Stomach (tissue), 9 donors: ENCODE data around the gene TRA2B. TPM values are rescaled to one million over a fixed set of nuclear protein-coding genes. Genes with fewer than 3 reads are reported as not detected.
A peak's percentile ranks its signal among the peaks of the same experiment; 100 is the strongest.
"Not testable (repeated sequence)": the region's sequence is repeated elsewhere in the genome, so short reads cannot be mapped to it uniquely, and the experiment has no call there.

ENCODE experiments used
- DNase-seq, 2 donors: peaks; one replicate each; pipeline versions ENCODE4 v3.0.0 to v3.0.0-alpha.2; 2013 to 2019
- H3K27ac ChIP-seq, 5 donors: fragments of 200-600 bp in 4 of 5; sonication (generic) in 4 of 5; one replicate each; pipeline ENCODE4 v1.5.1; 2013 to 2019; ENCODE audit warnings: mild to moderate bottlenecking in 1 of 5, moderate library complexity in 1 of 5
- H3K27me3 ChIP-seq, 3 donors: fragments of 200-600 bp; sonication (generic); one replicate each; pipeline ENCODE4 v1.5.1; 2017 to 2019; ENCODE audit warnings: mixed run types in 1 of 3
- H3K36me3 ChIP-seq, 4 donors: fragments of 200-600 bp; sonication (generic); 1 replicate in 3 of 4; 2 replicates in 1 of 4; pipeline ENCODE4 v1.5.1; 2016 to 2019
- H3K4me1 ChIP-seq, 4 donors: fragments of 200-600 bp; sonication (generic); one replicate each; pipeline ENCODE4 v1.5.1; 2016 to 2019
- H3K4me3 ChIP-seq, 4 donors: fragments of 200-600 bp; sonication (generic) in 3 of 4; one replicate each; pipeline ENCODE4 v1.5.1; 2016 to 2019; ENCODE audit warnings: mild to moderate bottlenecking in 1 of 4
- H3K9me3 ChIP-seq, 4 donors: fragments of 200-600 bp; sonication (generic); one replicate each; pipeline ENCODE4 v1.5.1; 2016 to 2019
- EP300 ChIP-seq: sonication (generic); formaldehyde crosslinking; IDR thresholded peaks from one replicate; pipeline ENCODE4 v1.6.1; 2017; ENCODE audit warnings: antibody characterized with exemption
- POLR2A ChIP-seq, 4 donors: fragments of 450-650 bp; IDR thresholded peaks; one replicate each; pipeline ENCODE4 v1.6.1; 2016; ENCODE audit warnings: antibody characterized with exemption in 4 of 4, control low read depth in 2 of 4, mild to moderate bottlenecking in 1 of 4, moderate library complexity in 1 of 4
- POLR2AphosphoS5 ChIP-seq, 3 donors: sonication (generic); formaldehyde crosslinking; IDR thresholded peaks; one replicate each; pipeline ENCODE4 v1.6.1; 2016; ENCODE audit warnings: antibody characterized with exemption in 3 of 3
- WGBS, 5 donors: extraction: QIAGEN DNeasy Blood & Tissue Kit in 3 of 5; methylation state at CpG; one replicate each; pipeline versions ENCODE4 v1.1.5 to v1.1.7; 2013 to 2018; 5-methylcytosine and 5-hydroxymethylcytosine counted together
- intact Hi-C: fragments of 100-400 bp; cut with DNase I; formaldehyde crosslinking; loops from one replicate; pipeline ENCODE4 v1.15.1; 2023; ENCODE audit warnings: low total_unique reads
- polyA plus RNA-seq, 3 donors: library from polyadenylated mRNA; stranded (reverse); fragments of 200-250 nt; gene quantifications; one replicate each; pipeline ENCODE4 v1.2.3, GENCODE V29; 2013
- total RNA-seq, 5 donors: library from RNA; depleted of rRNA; stranded (reverse); fragments of >200 nt; gene quantifications; one replicate each; pipeline versions ENCODE4 v1.1.0 to v1.2.3, GENCODE V29; 2014 to 2016
- TF ChIP-seq, protein P1 (sequence below), 7 experiments: fragments of 450-650 bp in 4 of 7; fragments of 200-600 bp in 3 of 7; sonication (generic) in 3 of 7; IDR thresholded peaks; one replicate each; pipeline ENCODE4 v1.5.1; 2016 to 2019; ENCODE audit warnings: antibody characterized with exemption in 7 of 7, control low read depth in 2 of 7, mild to moderate bottlenecking in 1 of 7
- donor health status: healthy with polysubstance abuse.
- donor health status: Bipolar disorder and iron deficiency.
- donor health status: healthy.

TRA2B gene
- total and polyA plus RNA-seq, 8 donors, result 55.8 to 298 (median 103) TPM

DNA sequence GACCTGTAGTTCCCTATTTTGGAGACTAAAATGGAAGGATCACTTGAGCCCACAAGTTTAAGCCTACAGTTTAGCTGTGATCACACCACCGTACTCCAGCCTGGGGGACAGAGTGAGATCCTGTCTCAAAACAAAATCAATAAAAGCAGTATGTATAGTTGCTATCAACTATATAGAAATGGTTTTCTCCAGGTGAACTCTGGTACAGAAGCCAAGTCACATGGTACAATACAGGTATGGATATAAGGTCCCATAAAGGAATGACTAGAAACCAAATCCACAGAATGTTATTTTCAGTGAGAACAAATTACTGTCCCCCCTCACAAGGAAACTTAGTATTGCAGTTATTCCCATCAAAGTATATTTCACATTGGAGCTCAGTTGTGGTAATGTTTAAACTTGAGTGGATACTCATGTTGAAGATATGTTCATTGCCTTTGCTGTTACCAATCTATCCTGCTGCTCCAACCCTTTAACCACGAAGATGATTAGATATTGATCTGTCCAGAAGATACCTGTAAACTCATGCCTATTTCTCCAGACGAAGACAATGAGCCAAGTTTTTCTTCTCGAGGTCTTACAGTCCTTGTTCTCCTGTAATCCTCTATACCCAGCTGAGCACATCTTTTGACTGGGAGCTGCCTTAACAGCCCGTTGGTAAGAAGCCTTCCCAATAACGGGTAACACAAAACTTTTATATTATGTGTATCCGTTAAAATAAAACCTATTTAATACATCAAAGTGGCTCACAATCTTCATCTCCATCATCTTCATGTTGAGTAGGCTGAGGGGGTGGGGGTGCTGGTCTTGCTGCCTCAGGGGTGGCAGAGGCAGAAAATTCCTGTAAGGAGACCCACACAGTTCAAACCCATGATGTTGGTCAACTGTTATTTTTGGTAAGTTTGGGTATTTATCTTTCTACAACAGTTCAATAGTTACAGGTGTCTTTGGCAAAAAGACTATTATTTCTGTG lies 24.6 kb downstream of the TRA2B start:
- peaks cover 0 to 6% (median 0%) of the 10 kb centered on the region in 4 donors for H3K4me1 ChIP-seq
- DNase-seq, result no peak
- no peaks in the 10 kb centered on the region for H3K27me3 ChIP-seq
- intact Hi-C loops, result no loop called here
- WGBS, 5 donors, result 69 to 75% (median 71%) methylated on average over 7 of the region's 7 CpGs
- no peak overlapping the region for H3K4me3 ChIP-seq
- H3K27ac ChIP-seq, result no peak overlapping the region
- H3K9me3 ChIP-seq, result no peaks in the 10 kb centered on the region
- H3K36me3 ChIP-seq, result peaks cover 33 to 59% (median 56%) of the 10 kb centered on the region in 4 donors
- TF ChIP-seq EP300, result no peak
- TF ChIP-seq POLR2A (IDR thresholded peaks at IDR 0.05), result no peak
- peak in 1 of 3 donors; percentile 2 for TF ChIP-seq POLR2AphosphoS5 (IDR thresholded peaks at IDR 0.05)
- TF ChIP-seq, protein P1, sequence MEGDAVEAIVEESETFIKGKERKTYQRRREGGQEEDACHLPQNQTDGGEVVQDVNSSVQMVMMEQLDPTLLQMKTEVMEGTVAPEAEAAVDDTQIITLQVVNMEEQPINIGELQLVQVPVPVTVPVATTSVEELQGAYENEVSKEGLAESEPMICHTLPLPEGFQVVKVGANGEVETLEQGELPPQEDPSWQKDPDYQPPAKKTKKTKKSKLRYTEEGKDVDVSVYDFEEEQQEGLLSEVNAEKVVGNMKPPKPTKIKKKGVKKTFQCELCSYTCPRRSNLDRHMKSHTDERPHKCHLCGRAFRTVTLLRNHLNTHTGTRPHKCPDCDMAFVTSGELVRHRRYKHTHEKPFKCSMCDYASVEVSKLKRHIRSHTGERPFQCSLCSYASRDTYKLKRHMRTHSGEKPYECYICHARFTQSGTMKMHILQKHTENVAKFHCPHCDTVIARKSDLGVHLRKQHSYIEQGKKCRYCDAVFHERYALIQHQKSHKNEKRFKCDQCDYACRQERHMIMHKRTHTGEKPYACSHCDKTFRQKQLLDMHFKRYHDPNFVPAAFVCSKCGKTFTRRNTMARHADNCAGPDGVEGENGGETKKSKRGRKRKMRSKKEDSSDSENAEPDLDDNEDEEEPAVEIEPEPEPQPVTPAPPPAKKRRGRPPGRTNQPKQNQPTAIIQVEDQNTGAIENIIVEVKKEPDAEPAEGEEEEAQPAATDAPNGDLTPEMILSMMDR (IDR thresholded peaks at IDR 0.05), result no peak

GRCh38 chr3:185912512-185912911 lies 25.3 kb downstream of the TRA2B start:
- peaks cover 27 to 52% (median 49%) of the 10 kb centered on the region in 4 donors for H3K36me3 ChIP-seq
- intact Hi-C loops, result no loop called here
- H3K4me3 ChIP-seq, result no peak overlapping the region
- H3K27ac ChIP-seq, result no peak overlapping the region
- WGBS, 5 donors, result 86 to 91% (median 89%) methylated on average over 11 of the region's 11 CpGs
- DNase-seq, result no peak
- H3K9me3 ChIP-seq, result no peaks in the 10 kb centered on the region
- H3K4me1 ChIP-seq, result peaks cover 0 to 6% (median 0%) of the 10 kb centered on the region in 4 donors
- no peak for TF ChIP-seq POLR2A (IDR thresholded peaks at IDR 0.05)
- no peak for TF ChIP-seq POLR2AphosphoS5 (IDR thresholded peaks at IDR 0.05)
- TF ChIP-seq, protein P1 (IDR thresholded peaks at IDR 0.05), result no peak
- no peak for TF ChIP-seq EP300
- no peaks in the 10 kb centered on the region for H3K27me3 ChIP-seq

DNA sequence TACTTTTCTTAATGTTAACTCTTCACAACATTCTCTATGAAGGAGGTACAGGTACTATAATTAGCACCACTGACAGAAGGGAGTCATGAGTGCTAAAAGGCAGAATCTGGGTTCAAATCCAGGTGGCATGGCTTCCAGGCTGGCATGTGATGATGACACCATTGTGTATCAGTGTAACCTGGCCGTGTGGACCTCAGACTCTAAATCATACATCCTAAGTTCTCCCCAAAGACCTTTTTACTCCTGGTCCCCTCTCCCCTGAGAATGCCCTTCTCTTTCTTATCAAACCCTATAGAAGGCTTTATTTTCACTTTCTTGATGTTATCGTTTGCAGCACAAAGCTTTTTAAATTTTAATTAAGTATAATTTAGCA lies 26.8 kb downstream of the TRA2B start:
- 10 to 44% (median 25%) methylated on average over 2 of the region's 2 CpGs for WGBS, 5 donors
- peaks cover 15 to 37% (median 35%) of the 10 kb centered on the region in 4 donors for H3K36me3 ChIP-seq
- H3K27ac ChIP-seq, H3K27me3 ChIP-seq, intact Hi-C loops, H3K4me3 ChIP-seq, DNase-seq, H3K9me3 ChIP-seq, H3K4me1 ChIP-seq: not testable (repeated sequence)

GRCh38 chr3:185910322-185911075 lies 27.3 kb downstream of the TRA2B start:
- WGBS, 5 donors, result 70 to 81% (median 76%) methylated on average over 4 to 5 of the region's 5 CpGs
- DNase-seq, intact Hi-C loops, H3K27ac ChIP-seq, H3K4me3 ChIP-seq, H3K27me3 ChIP-seq, H3K9me3 ChIP-seq, H3K4me1 ChIP-seq: not testable (repeated sequence)
- peaks cover 12 to 32% (median 29%) of the 10 kb centered on the region in 4 donors for H3K36me3 ChIP-seq

GRCh38 chr3:185909913-185910312 lies 27.9 kb downstream of the TRA2B start:
- H3K9me3 ChIP-seq, intact Hi-C loops, H3K4me1 ChIP-seq, H3K27me3 ChIP-seq, H3K4me3 ChIP-seq, DNase-seq, H3K27ac ChIP-seq: not testable (repeated sequence)
- 75 to 84% (median 76%) methylated on average over 4 of the region's 4 CpGs for WGBS, 5 donors
- H3K36me3 ChIP-seq, result peaks cover 8 to 26% (median 23%) of the 10 kb centered on the region in 4 donors
